ENCODE measurements around the gene AFF3.

DNA sequence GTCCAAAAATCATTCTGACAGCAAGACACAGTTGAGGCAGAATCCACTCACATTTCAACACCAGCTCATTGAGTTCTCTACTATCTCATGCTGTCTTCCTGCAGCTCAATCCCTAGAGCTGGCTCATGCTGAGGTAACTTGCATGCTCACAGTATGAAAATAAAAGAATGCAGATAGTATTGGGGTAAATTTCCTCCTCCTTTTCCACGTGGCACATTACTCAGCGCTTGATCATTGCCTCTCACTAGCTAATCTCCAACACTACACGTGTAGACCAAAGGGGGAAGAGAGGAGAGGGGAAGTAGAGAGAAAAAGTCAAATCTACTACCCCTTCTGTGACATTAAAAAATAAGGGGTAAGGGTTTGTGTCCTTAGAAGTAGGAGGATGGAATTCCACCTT lies 300.6 kb downstream of the AFF3 start:
- TF ChIP-seq, protein P1, sequence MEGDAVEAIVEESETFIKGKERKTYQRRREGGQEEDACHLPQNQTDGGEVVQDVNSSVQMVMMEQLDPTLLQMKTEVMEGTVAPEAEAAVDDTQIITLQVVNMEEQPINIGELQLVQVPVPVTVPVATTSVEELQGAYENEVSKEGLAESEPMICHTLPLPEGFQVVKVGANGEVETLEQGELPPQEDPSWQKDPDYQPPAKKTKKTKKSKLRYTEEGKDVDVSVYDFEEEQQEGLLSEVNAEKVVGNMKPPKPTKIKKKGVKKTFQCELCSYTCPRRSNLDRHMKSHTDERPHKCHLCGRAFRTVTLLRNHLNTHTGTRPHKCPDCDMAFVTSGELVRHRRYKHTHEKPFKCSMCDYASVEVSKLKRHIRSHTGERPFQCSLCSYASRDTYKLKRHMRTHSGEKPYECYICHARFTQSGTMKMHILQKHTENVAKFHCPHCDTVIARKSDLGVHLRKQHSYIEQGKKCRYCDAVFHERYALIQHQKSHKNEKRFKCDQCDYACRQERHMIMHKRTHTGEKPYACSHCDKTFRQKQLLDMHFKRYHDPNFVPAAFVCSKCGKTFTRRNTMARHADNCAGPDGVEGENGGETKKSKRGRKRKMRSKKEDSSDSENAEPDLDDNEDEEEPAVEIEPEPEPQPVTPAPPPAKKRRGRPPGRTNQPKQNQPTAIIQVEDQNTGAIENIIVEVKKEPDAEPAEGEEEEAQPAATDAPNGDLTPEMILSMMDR (IDR thresholded peaks at IDR 0.05; ENCODE audit: low read depth, low read length) = no peak
- no peak for TF ChIP-seq EZH2phosphoT487 (IDR thresholded peaks at IDR 0.05; ENCODE audit: low read depth)
